Hypothalamus (tissue), 51 donors: ENCODE results near the gene ZNF714.
A peak's percentile ranks its signal among the peaks of the same experiment; 100 is the strongest.
"Not testable (repeated sequence)": the region's sequence is repeated elsewhere in the genome, so short reads cannot be mapped to it uniquely, and the experiment has no call there.

Experiments
- DNase-seq, 51 donors: peaks; one replicate each; lab custom pipeline; 2025; lab: John Stamatoyannopoulos, UW

ZNF714 gene

DNA sequence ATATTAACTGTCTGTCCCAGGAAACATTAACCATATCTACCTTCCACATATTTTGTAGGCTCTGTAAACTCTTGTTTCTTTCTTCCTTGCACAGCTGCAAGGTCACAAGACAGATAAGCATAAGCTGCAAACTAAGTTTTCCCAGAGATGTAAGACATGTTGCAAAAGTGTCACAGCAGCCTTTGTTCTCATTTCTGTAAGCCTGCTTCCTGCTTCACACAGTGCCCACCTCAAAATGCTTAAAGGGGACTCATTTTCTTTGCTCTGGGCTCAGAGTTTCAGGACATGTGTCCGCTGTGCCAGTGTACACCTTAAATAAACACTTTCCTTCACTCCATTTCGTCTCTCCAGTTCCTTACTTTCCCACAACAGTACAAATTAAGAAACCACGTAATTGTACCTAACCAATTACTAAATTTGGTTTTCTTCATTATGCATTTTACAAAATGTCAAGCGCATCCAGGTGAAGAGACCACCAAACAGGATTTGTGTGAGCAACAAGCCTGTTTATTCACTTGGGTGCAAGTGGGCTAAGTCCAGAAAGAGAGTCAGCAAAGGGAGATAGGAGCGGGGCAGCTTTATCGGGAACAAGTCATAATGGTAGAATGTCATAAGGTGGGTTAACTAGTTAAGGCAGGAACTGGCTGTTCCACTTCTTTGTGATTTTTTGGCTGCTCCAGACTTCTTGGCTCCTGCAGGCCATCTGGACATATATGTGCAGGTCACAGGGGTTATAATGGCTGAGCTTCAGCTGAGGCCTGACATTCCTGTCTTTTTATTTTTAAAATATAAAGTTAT lies 47.1 kb downstream of the ZNF714 start:
- no peak for DNase-seq

DNA sequence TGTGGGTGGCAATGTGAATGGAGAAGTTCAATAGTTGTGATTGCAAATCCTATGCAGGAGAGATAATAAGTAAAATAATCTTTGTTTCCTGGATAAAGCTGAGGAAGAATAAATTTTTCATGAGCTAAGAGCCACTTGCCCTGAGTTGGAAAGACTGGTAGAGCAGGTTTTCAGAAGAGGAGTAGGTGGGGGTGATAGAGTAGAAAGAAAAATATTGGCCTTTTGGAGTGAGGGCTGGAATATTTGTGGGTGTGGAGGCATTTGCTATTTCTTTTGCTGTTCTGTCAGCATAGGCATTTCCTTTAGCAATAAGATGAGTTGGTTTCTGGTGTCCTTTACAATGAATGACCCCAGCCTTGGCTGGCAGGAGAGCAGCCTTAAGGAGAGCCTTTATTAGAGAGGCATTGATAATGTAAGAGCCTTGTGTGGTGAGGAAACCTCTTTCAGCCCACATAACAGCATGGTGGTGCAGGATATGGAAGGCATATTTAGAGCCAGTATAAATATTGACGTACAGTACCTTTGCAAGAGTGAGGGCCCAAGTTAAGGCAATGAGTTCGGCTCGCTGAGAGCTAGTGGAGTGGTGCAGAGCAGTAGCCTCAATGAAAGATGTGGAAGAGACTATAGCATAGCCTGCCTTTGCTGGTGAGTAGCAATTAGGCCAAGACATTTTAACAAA lies 48.2 kb downstream of the ZNF714 start:
- no peak for DNase-seq

DNA sequence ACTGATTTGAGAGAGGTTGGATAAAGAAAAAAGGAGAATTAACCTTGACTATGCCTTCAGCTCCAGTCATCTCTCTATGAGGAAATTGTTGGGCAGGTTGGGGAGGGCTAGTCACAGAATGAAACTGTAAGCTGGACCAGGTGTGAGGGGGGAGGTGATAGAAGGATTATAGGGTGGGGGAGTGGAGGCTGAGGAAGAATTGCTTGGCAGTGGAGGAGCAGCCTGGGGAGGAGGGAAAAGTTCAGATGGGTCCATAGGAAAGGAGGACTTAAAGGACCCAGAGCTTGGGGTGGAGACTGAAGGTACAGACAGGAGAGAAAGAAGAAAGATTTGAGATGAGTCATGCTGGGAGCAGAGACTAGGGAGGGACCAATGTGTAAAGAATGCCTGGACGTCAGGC lies 51.6 kb downstream of the ZNF714 start:
- DNase-seq = no peak

DNA sequence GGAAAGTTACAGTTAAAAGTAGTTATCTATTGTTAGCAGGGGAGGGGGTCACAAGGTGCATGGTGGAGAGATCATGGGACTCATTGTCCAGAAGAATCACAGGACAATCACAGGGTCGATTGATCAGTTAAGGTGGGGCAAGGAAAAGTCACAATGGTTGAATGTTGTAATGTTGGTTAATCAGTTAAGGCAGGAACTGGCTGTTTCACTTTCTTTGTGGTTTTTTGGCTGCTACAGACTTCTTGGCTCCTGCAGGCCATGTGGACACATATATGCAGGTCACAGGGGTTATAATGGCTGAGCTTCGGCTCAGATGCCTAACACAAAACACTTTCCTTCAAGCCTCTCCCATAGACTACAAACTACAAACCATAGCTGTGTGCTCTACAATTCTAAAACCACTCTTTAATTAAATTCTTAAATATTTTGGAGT lies 52.9 kb downstream of the ZNF714 start:
- no peak for DNase-seq

DNA sequence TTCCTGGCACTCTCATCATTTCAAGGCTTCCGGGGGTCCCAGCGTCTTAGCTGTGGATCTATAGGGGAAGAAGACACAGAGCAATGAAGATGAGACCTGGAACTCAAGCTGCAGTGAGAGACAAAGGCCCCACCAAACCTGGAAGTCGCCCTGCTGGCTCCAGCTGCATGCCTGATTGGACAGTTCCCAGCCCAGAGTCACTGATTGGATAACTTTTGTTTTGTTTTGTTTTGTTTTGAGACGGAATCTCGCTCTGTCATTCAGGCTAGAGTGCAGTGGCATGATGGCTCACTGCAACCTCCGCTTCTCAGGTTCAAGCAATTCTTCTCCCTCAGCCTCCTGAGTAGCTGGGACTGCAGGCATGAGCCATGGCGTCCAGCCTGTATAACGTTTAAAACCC lies 53.4 kb downstream of the ZNF714 start:
- no peak for DNase-seq

DNA sequence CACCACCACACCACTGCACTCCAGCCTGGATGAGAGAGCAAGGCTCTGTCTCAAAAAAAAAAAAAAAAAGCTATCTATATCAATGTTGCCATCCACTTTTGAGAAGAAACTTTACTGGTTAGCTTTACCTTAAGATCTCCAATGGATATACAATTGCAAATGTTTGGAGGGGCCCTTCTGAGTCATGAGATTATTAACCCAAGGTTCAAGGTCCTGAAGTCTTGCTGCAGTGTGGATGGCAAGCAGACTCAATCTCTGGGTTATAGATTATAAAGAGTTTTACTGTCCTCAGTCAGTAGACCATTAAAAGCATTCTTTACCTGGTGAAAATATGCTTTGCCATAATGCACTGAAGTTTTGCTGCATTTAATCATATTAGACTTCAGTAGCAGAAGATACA lies 56.1 kb downstream of the ZNF714 start:
- no peak for DNase-seq

DNA sequence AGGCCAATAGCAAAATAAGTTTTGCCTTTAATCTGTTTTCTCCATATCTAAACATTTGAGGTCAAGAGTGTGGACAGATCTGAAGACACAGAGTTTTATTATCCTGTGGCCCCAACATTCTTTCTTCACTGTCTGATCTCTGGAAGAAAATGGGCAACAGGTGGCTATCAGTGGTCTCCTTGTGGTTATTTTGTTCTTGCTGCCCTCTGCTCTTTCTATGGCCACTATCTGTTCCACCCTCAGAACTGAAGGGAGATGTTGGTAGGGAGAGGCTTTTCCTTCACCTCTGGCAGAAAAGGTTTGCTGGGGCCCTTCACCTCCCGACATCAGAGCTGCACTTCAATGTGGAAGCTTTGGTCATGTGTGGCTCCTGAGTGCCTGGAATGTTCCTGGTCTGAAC lies 59.0 kb downstream of the ZNF714 start:
- not testable (repeated sequence) for DNase-seq

DNA sequence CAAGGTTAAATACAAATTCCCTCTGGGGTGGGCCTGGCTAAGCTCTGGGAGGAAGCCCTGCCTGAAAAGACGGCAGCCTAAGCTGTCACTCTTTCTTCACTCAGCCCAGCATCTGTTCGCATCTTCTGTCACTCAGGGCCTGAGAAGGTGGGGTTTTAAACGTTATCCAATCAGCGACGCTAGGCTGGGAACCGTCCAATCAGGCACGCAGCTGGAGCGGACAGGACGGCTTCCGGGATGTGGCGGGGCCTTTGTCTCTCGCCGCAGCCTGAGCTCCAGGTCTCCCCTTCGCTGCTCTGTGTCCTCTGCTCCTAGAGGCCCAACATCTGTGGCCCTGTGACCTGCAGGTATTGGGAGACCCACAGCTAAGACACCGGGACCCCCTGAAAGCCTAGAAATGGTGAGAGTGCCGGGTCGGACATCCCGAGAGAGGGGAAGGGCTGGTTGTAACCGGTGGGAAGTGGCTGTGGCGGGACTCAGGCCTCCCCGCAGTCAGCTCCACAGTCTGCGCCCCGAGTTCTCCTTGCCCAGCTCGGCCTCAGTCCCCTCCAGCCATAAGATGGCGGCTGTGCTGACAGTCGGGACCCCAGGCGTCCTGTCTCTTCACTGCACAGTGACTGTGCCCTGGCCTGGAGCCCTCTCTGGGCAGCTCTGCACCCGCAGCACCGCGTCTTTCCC lies 59.9 kb downstream of the ZNF714 start, which contains the start of gene ZNF431:
Gene ZNF431, plus strand, starts transcription at position 254 of the 678 bp plus-strand sequence. Its CDS starts 144 bp downstream, at position 398.
- peak; percentile 30 to 97 (median 87) for DNase-seq

DNA sequence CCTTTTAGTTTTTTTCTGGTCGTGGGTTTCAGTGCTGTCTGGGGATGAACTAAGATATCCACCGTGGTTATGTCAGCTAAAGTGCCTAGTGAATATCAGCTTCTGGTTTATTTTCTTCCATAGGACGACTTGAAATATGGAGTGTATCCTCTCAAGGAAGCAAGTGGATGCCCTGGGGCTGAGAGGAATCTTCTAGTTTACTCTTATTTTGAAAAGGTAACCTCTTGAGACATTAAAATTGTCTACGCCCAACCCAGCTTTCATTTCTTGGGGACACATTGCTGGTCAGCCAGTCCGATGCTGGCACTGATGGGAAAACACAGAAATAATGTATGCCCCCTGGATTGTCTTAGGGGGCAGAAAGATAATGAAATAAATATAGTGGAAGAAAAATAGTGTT lies 61.4 kb downstream of the ZNF714 start:
- DNase-seq = no peak

DNA sequence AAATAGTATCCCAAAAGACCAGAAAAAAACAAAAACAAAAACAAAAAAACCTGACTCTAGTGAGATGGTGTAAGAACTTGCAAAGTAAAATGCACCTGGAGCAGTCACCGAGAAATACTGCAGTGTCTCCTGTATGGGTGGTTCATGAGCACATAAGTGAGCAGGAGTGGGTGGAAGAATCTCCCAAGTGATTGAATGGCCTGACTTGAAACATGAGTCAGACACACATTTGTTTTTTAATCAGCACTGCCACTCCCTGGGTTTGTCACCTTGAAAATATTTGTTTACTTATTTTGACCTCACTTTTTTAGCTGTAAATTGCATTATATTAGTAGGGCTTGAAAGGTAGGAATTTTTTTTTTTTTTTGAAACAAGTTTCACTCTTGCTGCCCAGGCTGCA lies 61.9 kb downstream of the ZNF714 start:
- no peak for DNase-seq

DNA sequence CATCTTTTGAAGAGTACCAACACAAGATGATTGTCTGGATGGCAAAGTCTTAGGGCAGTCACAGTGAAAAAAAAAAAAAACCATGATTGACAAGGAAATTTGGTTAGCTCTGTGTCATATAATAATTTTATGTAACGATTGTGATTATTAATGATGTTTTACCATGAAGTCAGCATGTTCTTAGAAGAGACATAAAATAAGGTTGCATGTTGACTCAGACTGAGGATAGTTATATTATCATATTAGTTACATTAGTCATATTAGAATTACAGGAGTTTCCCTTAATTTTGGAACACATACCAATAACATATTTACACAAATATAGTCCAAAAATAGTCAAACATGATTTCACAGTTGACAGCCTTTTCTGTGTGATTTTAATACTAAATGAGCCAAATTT lies 65.5 kb downstream of the ZNF714 start:
- no peak for DNase-seq

DNA sequence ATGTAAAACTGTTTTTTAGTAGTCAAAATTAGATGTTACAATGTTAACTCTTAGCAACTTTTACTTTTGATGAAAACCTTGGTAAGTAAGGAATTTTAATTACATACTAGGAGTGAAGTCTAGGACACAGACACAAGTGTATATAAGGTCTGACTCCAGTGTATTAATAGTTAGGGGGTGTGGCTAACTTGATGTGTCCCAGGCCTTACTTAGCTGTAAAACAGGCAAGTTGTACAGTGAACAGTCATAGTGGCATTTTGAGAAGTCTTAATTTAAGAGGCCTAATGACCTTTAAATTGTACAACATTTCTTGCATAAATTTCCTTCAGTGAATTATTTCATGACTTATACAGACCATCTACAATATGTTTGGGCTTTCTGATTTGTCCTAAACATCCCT lies 66.7 kb downstream of the ZNF714 start:
- no peak for DNase-seq

DNA sequence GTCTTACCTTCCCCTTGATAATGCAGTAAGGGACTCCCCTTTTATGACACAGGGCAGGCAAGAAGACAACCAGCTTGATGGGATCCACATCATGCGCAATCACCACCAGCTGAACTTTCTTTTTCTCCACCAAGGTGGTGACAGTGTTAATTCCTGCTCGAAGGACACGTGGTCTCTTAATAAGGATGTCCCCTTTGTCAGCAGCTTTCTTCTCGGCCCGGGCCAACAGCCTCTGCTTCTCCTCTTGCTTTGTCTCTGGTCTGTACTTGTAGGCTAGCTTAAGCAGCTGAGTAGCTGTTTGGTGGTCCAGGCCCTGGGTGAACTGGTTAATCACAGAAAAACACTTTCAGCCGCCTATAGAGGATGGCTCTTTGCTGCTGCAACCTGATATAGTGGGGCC lies 67.9 kb downstream of the ZNF714 start:
- no peak for DNase-seq

DNA sequence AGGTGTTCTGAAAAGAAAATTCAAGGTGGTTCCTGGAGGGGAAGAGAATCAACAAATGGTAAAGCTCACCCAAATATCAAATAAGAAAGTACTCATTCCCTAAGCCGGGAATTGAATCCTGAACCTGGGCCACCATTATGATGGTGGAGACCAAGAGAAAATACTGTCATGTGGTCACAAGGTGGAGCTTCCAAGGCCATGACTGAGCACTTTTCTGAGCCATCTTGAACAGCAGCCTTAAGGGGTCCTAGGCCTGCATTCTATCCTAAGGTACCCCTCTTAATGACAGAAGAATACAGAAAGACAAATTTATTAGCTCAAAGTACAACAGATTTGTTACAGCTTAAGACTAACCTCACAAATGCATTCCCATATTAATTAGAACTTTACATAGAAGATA lies 69.5 kb downstream of the ZNF714 start:
- DNase-seq = no peak

DNA sequence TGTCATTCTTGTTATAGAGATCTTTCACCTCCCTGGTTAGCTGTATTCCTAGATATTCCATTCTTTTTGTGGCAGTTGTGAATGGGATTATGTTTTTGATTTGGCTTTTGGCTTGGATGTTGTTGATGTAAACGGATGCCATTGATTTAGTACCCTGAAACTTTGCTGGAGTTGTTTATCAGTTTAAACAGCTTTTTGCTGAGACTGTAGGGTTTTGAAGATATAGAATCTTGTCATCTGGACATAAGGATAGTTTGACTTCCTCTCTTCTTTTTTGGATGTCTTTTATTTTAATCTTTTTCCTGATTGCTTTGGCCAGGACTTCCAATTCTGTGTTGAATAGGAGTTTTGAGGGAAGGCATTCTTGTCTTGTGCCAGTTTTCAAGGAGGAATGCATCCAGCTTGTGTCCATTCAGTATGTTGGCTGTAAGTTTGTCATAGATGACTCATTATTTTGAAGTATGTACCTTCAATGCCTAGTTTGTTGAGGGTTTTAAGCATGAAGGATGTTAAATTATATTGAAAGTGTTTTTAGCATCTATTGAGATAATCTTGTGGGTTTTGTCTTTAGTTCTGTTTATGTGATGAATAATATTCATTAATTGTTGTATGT lies 76.6 kb downstream of the ZNF714 start:
- DNase-seq = no peak

DNA sequence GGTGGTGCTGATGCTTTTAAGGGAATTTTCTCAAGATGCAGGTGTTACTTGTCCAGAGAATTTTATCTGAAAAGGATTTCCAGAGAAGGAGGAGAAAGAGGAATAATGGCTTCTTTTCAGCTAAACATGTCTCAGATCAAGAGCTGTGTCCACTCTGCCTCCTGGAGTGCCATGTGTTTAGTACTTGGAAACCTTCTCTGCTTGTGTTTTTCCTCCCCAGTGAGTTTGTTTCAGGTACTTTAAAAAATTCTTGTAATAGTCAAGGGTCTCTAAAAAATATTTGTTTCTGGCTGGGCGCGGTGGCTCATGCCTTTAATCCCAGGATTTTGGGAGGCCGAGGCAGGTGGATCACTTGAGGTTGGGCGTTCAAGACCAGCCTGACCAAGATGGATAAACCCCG lies 82.5 kb downstream of the ZNF714 start:
- no peak for DNase-seq

DNA sequence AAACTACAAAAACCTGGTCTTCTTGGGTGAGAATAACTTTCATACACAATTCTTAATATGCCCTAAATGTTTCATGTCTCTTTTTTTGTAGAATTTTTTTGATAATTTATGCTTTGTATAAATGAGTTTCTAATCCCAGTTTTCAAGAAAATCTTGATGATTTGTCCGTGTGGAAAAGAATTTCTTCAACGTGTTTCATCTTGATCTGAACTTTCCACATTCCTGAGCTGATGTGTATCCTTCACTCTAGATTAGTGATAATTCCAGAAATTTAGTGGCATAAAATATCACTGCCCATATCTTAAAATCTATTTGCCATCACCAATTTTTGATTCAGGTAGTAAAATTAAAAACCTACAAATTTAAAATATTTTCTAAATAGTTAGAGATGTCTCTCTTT lies 84.4 kb downstream of the ZNF714 start:
- no peak for DNase-seq
